Left lobe of liver (tissue), 2 donors: ENCODE results near the gene ANKRD35. TPM values are rescaled to one million over a fixed set of nuclear protein-coding genes. Genes with fewer than 3 reads are reported as not detected.
A peak's percentile ranks its signal among the peaks of the same experiment; 100 is the strongest.
"Not testable (repeated sequence)": the region's sequence is repeated elsewhere in the genome, so short reads cannot be mapped to it uniquely, and the experiment has no call there.

ENCODE experiments used
- ATAC-seq: fragments of 200-7000 bp; cut with Tn5 transposase; one replicate; pipeline ENCODE4 v1.9.1; 2020; ENCODE audit warnings: mild to moderate bottlenecking, moderate library complexity
- DNase-seq: peaks from one replicate; pipeline ENCODE4 v3.0.0-alpha.2; 2020; ENCODE audit warnings: low spot score
- total RNA-seq: library from RNA; stranded (reverse); gene quantifications from one replicate; pipeline ENCODE4 v1.2.1, GENCODE V29; 2021
- donor health status: DM: no; HTN: no; CAD: no; lungs with moderate emphysema.
- donor health status: DM: no; HTN: yes; CAD: no.

The ANKRD35 gene
- total RNA-seq, 1 donor from 2014 or later = 2.4 TPM

DNA sequence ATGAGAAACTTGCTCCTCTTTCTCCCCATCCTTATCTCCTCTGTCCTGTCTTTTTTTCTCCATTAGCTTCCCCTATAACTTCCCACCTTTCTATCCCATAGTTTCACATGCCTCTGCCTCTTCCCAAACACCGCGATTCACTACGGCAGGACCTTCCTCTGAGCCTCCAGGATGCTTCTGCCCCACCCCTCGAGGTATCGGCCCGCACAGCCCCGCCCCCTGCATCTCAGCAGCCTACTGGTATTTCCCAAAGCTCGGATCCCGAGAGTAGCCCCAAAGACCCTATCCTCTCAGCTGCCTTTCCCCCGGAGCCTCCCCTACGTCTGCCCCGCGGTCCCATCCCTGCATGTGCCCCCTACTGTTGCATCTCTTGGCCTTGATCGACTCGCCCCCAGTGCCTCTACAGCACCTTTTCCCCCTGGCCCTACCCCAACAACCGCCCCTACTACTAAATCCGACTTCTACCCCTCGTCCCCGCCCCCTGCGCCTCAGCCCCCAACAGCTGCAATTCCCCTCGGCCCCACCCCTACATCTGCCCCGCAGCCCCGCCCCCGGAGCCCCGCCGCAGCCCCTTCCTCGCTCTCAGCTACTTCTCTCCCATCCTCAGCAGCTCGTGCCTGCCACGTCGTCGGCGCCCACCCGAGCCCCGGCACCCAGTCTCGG, 27.3 kb downstream of the ANKRD35 start:
- ATAC-seq = peak; percentile 25

DNA sequence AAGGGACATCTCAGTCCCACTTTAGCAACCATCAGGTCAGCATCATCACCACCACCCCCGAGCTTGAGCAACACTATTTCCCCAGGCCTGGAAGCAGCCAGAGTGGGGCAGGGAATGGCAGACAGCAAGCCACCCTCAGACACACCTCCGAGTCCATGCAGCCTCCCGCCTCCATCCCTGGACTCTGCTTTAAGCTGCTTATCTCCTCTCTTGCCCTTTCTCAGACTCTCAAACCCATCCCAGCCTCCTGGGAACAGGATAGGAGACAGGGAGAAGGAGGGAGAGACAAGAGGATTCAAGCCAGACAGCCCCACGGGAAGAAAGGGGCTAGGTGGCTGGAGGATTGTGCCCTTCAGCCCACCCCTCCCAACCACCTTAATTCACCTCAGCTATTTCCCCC, 28.5 kb downstream of the ANKRD35 start:
- no peak for DNase-seq
- no peak for ATAC-seq

More for the DNA sequence above, 27.3 kb downstream of the ANKRD35 start:
- DNase-seq = no peak

DNA sequence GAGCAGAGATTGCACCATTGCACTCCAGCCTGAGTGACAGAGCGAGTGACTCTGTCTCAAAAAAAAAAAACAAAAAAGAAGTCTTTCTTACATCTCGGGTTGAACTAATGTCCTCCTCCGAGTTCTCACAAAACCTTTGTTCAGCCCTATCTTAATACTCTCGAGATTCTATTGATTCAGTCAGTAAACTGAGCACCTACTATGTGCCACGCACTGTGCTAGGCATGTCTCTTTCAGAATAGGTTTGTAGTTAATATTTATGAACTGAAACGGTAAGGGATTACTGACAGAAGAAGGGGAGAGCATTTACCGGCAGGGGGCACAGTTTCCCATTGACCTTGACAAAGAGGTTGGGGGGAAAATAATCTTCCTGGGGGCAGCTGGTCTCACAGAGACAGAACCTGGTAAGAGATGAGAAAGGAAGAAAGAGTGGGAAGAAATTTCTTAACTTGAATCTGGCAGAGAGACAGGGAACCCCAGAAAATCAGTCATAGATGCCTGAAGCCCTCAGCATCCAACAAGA, 30.2 kb downstream of the ANKRD35 start:
- ATAC-seq = no peak
- no peak for DNase-seq

DNA sequence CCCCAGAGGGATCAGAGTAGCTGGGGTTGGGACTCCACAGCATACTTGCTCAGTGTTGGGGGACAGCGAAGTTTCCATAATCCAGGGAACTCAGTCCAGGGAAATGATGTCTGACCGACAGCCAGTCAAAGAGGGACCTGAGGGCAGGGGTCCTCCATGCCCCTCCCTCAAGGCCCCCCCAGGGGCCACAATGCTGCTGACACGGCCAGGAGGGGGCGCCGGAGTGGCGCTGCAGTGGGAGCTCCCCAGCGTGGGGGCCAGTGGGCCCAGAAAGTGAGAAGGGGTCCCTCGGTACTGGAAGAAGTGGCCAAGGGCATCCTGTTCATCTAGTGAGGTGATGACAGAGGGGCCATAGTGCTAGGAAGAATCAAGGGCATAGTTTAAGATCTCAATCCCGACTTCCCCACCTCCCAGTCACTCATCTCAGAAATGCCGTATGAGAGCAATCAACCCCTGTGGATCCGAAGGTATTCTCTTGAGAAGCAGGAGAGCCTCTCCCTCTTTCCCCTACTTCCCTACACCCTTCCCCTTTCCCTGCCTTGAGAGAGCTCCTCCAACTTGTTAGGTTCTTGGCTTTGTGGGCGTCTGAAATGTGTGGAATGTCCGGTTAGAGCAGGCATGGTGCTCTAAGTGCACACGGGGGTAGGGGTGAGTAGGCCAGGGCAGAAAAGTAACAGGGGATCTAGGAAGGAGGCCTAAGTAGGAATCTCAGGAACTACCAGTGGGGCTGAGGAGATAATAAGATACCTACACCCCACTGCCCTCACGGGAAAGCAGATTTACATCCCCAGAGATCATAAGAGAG, 36.1 kb downstream of the ANKRD35 start:
- no peak for DNase-seq
- no peak for ATAC-seq

DNA sequence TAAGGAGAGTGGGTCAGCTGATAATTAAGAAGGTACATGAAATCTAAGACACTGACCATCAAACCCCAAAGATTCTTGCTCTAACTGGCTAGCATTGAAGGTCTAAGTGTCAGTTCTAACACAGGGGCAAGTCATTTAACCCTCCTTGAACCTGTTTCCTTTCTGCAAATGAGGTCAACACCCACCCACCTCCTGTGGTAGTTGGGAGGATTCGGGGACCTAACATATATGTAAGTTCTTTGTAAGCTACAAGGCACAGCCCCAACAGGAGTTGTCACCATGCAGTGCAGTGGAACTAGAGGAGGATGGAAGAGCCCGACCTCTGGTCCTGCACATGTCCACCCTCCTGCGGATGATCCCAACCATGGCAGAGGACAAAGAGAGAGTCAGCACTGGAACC, 37.8 kb downstream of the ANKRD35 start:
- no peak for DNase-seq
- ATAC-seq = no peak

DNA sequence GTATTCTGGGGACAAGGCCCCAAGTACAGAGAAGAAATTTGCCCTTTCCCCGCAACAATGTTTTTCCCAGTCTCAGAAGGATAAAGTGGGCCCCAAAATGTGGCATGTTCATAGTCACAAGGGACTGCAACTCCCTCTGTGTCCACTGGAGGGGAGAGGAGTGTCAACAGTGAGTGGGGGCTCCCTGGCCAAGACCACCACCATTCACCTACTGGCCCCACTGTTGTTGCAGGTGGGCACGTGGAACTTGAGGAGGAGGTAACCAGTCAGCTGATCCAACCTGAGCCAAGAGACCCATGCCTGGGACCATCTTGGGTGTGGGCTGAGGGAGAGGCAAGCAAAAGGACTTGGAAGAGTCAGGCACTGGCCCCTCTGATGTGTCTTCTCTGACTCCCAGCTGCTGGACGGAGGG, 39.5 kb downstream of the ANKRD35 start:
- ATAC-seq = peak; percentile 58
- no peak for DNase-seq

DNA sequence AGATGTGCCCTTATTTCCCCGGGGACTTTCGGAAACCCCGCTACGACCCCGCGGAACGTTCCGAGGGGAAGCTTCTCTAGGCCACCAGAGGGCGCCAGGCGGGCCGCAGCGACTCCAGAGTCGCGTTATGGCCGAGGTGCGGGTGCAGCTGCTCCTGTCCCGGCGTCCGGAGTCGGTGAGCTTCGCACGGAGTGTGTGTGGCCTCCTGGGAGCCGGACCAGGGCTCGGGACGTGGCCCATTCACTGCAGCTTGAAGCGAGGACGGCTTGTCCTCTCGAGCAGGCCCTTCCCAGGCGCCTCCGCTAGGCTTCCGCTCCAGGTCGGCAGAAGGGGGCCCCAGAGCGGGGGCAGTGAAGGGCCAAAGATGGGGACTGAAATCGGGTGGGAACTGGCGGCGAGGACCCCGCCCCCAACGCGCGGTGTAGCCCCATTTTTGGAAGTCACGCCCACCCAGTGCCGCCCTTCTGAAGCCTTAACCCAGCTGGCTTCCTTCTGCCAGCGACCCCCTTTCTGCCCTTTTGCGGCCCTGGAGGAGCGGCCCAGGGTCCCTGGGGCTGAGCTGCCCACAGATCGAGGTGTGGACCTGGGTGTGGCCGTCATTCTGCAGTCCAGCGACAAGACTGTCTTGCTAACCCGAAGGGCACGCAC, 40.0 kb downstream of the ANKRD35 start, which contains the start of gene NUDT17:
Gene NUDT17, plus strand, starts transcription at position 117 of the 648 bp plus-strand sequence. Its CDS starts 11 bp downstream, at position 128.
- peak; percentile 95 for ATAC-seq
- DNase-seq = peak; percentile 82

DNA sequence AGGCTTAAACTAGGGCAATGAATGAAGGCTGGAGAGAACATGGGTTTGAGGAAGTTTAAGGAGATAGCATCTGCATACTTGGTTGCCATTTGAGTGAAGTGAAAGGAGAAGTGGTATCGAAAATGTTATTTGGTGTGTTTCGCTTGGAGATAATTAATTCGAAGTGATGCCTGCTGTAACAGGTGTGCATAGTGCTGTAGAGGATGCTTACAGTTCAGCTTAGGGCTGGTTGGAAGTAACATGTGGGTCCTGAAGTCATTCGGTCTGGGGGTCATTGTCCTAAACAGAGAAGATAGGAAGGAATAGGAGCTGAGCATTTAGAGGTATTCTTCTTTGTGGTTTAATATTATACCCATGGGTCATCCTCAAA, 40.5 kb downstream of the ANKRD35 start:
- ATAC-seq = peak; percentile 44
- DNase-seq = no peak

DNA sequence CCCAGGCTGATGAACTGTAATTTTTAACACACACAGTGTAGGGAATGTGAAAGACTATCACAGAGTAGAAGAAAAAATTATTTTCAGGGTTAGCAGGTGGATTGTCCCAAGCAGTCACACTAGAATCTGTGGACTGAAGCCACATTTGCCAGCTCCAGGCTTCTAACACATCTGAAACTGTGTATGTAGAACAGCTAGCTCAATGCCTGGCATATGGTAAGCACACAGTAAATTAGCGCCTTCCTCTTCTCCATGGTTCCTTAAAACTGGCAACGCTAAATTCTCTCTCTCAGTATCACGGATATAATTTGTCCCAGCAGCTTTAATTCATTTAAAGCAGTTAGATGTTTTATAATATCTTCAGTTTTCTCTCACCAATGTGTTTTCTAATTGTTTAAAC, 42.6 kb downstream of the ANKRD35 start:
- DNase-seq (no peak), ATAC-seq (no peak)

DNA sequence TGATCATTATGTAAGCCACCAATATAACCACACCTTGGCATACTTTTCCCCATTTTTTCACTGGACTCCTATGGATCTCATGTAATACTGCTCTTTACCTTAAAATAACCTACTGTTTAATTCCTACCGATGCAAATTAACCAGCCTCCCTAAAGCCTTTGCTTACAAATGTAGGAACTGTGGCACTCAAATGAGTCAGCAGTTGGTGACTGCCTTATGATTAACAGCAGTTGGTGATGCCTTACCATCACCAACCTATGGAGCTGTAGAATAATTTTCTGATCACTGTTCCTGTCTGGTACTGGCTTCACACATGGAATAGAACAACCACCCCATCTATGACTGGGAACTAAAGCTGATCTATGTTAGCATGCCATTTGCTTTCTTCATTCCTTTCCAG, 48.0 kb downstream of the ANKRD35 start:
- no peak for DNase-seq
- no peak for ATAC-seq

DNA sequence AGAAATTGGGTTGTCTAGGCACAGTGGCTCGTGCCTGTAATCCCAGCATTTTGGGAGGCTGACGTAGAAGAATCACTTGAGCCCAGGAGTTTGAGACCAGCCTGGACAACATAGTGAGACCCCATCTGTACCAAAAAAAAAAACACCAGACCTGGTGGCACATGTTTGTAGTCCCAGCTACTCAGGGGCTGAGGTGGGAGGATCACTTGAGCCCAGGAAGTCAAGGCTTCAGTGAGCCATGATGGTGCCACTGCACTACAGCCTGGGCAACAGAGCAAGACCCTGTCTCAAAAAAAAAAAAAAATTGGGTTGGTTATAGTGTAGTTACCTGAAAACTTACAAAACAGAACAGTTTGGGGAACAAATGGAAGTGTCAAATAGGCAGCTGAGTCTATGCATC, 54.9 kb downstream of the ANKRD35 start:
- ATAC-seq, DNase-seq: not testable (repeated sequence)

DNA sequence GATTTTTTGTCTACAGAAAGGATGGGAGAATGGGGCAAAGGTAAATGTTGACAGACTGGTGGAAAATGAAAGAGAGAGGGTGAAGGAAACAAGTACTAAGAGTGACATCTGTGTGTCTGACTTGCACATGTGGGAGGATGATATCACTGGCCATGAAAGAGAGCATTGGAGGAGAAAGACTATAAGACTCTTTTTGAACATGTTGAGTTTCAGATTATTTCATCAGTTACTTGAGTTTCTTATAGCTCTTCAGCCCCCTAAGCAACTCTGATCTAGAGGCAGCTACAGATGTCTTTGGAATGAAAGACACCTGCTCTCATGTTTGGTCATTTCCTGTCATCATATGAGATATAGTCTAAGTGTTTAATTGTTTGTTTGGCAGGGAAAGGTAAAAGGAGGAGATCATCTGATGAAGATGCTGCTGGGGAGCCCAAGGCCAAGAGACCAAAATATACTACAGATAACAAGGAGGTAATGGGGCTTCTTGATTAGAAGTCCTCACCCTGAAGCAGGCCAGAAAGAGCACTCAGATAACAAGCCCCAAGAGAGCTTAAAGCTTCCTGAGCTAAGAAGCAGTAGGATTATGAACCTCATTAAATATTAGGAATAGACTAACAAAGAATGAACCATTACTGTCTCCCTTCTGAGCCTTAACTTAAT, 57.2 kb downstream of the ANKRD35 start:
- no peak for ATAC-seq
- no peak for DNase-seq

DNA sequence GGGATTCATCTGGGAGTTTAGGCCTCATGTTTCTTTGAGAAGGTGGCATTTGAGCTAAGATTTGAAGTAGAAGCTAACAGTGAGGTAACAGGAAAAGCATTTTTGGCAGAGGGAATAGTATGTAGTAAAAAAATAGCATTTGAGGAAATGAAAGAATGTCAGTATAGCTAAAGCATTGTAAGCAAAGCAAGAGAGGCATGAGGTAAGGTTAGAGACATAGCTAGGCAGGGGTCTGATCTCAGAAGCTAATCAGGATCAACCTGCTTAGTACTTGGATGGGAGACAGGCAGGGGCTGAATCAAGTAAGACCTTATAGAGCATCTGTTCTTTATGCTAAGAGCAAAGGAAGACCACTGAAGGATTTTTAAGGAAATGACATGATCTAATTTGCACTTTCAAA, 57.7 kb downstream of the ANKRD35 start:
- no peak for ATAC-seq

DNA sequence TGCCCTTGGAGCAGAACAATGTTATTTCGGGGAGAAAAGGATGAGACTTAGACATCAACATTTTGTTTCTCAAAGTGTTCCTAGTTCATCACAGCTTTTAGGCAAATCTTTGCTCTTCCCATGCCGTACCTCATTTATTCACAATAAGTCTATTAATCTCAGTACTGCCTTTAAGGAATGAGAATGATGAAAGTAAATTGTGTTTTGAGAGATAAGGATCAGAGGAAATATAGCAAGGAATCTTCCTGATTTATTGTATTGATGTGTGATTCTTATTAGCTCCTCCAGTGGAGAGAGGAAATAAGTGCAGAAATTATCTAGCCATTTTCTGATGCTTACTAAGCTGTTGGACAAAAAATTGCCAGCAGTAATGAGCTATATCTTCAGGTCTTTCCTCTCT, 59.6 kb downstream of the ANKRD35 start:
- DNase-seq = no peak
- no peak for ATAC-seq

More for the DNA sequence above, 57.7 kb downstream of the ANKRD35 start:
- DNase-seq = no peak

DNA sequence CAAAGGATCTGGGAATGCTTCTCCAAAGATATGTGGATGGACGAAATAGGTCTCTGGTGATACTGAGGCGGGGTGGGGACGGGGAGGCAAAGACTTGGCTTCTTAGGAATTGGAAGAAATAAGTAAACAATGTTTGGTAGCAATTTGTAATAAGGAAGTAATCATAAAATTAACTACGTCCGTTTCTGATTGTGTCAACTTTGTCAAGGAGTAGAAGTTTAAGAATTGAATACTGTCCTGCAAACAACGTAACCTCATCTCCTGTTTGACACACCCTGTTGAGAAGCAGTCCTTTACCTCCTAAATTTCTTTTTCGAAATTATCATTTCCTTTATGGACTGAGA, 61.2 kb downstream of the ANKRD35 start:
- ATAC-seq = no peak

DNA sequence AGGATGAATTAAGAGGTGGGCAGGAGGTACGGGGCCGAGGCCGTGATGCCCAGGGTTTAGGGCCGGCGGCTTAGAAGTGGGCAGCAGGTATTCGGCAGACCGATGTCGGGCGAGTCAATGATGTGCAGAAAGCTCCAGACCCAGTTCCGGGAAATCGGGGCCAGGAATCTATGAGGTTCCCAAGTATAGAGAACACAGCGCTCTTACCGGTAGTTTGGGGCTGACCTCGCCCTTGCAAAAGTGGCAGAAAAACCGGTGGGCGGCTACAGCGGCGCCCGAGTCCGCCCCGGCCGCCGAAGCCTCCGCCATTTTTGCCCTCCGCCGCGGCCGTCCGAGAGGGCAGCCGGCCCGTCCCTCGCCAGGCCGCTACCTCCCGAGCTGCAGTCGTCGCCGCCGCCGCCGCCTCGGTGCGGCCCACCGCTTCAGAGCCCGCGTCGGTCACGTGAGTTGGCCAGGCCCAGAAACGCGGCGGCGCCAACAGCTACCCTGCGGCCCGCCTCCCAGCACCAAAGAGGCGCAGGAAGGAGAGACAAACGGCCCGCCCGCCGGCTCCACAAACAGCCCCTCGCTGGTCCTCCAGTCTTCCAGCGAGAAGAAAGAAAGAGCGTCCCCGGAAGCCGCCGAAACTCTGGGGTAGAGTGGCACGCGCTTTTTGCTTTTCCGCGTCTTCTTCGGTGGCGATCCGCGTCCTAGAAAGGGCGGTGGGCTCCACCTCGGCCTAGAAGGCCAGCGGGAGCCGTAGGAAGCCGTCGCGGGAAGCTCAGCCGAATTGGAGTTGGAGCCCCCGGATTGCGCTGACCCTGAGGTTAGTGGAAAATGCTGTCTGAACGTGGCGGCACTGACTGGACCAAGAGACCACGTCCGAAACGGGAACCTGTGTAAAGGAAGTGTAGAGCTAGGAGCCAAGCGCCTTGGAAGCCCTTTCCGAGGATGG, 61.8 kb downstream of the ANKRD35 start, which contains the start of the genes POLR3C and RNF115:
Gene POLR3C, plus strand, starts transcription at position 636 of the 934 bp plus-strand sequence. CDS start 1,577 bp downstream, outside the sequence.
Gene RNF115, minus strand, starts transcription at position 531 of the 934 bp plus-strand sequence. Its CDS starts 222 bp downstream, at position 309.
- ATAC-seq (peak; percentile 94), DNase-seq (peak; percentile 94)

More for the DNA sequence above, 61.2 kb downstream of the ANKRD35 start:
- no peak for DNase-seq

DNA sequence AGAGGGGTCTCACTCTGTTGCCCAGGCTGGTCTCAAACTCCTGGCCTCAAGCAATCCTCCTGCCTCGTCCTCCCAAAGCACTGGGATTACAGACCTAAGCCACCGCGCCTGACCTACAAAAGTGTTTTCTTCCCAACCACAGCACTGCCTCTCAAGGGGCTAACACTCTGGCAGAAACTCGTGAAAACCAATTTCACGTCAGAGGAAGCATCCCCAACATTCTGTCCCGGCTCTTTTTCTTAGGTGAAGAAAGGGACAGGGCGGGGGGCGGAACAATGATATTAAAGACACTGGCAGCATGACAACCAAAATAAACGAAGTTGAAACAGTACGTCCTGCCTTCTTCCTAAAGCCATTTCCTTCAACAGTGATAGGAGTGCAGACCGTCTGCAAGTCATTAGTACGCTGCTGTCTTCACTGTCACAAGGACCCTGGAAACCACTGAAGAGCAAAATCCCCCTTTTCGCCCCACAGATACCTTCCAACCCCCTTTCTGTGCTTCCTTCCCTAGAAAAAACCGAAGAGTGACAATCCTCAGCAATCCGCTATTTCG, 62.8 kb downstream of the ANKRD35 start:
- not testable (repeated sequence) for ATAC-seq, DNase-seq

DNA sequence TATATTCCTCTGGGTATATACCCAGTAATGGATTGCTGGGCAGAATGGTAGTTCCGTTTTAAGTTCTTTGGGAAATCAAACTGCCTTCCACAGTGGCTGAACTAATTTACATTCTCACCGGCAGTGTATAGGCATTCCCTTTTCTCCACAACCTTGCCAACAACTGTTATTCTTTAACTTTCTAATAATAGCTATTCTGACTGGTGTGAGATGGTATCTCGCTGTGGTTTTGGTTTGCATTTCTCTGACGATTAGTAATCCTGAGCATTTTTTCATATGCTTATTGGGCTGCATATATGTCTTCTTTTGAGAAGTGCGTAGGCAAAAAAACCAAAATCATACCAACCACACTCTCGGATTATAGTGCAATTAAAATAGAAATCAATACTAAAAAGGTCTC, 67.6 kb downstream of the ANKRD35 start:
- ATAC-seq, DNase-seq: not testable (repeated sequence)
